T-cell (primary cell): ENCODE data around the gene GAS1. TPM values are rescaled to one million over a fixed set of nuclear protein-coding genes. Genes with fewer than 3 reads are reported as not detected.

ENCODE experiments used
- ATAC-seq, 4 experiments: fragments of 200-7000 bp in 3 of 4; fragments of 150-1000 bp in 1 of 4; cut with Tn5 transposase; replicated peaks in 1 of 4; 1 replicate in 3 of 4; 2 replicates in 1 of 4; pipeline ENCODE4 v1.10.0; 2021; ENCODE audit warnings: moderate library complexity in 3 of 4, mild to moderate bottlenecking in 2 of 4, moderate number of reproducible peaks in 1 of 4
- CTCF ChIA-PET, 2 donors: fragments of 300-600 bp; sonication (Branson Sonifier 250); formaldehyde crosslinking; loops; one replicate each; lab custom pipeline; 2022; ENCODE audit warnings: antibody characterized with exemption in 2 of 2; lab: Charles Lee
- POLR2A ChIA-PET, 2 donors: fragments of 300-600 bp; sonication (Branson Sonifier 250); formaldehyde crosslinking; loops; one replicate each; lab custom pipeline; 2022; ENCODE audit warnings: antibody characterized with exemption in 2 of 2; lab: Charles Lee
- DNase-seq, 35 experiments: peaks; one replicate each; pipeline versions ENCODE4 v3.0.0 to v3.0.0-alpha.2; 2013 to 2023
- H3K27ac ChIP-seq: one replicate; pipeline ENCODE4 v1.5.1; 2013; ENCODE audit warnings: low read length
- H3K27me3 ChIP-seq, 2 experiments: replicated peaks in 1 of 2; 1 replicate in 1 of 2; 2 replicates in 1 of 2; pipeline versions ENCODE4 v1.6.1 to v1.7.0; 2013; ENCODE audit warnings: low read length in 1 of 2, mixed read lengths in 1 of 2; ENCODE audit not compliant: control insufficient read depth in 2 of 2, insufficient read depth in 2 of 2; ENCODE audit errors: extremely low read depth in 1 of 2
- H3K36me3 ChIP-seq, 2 donors: 1 replicate in 1 of 2; 2 replicates in 1 of 2; pipeline versions ENCODE4 v1.6.1 to v1.7.0; 2013; ENCODE audit warnings: low read length in 1 of 2; ENCODE audit not compliant: control insufficient read depth in 2 of 2, insufficient read depth in 1 of 2; ENCODE audit errors: extremely low read depth in 1 of 2
- H3K4me1 ChIP-seq, 2 experiments: 1 replicate in 1 of 2; 2 replicates in 1 of 2; pipeline versions ENCODE4 v1.6.1 to v1.7.0; 2013; ENCODE audit warnings: low read length in 2 of 2, mixed read lengths in 1 of 2; ENCODE audit not compliant: insufficient read depth in 2 of 2, control insufficient read depth in 1 of 2; ENCODE audit errors: extremely low read depth in 1 of 2
- H3K4me3 ChIP-seq, 2 donors: 1 replicate in 1 of 2; 2 replicates in 1 of 2; pipeline versions ENCODE4 v1.5.1 to v1.7.0; 2013; ENCODE audit warnings: mild to moderate bottlenecking in 2 of 2, low read length in 1 of 2, moderate library complexity in 1 of 2; ENCODE audit not compliant: control insufficient read depth in 1 of 2; ENCODE audit errors: extremely low read depth in 1 of 2
- H3K9me3 ChIP-seq: 2 replicates; pipeline ENCODE4 v1.7.0; 2013
- H3K27ac Mint-ChIP-seq, 2 donors: one replicate each; pipeline ENCODE4 v1.8.0; 2020 to 2021; ENCODE audit warnings: mild to moderate bottlenecking in 2 of 2, mixed read lengths in 2 of 2
- H3K27me3 Mint-ChIP-seq, 2 donors: one replicate each; pipeline ENCODE4 v1.8.0; 2021 to 2022; ENCODE audit warnings: mixed read lengths in 2 of 2
- H3K36me3 Mint-ChIP-seq: one replicate; pipeline ENCODE4 v1.8.0; 2021; ENCODE audit warnings: mixed read lengths
- H3K4me1 Mint-ChIP-seq, 3 donors: one replicate each; pipeline ENCODE4 v1.8.0; 2020 to 2022; ENCODE audit warnings: mixed read lengths in 3 of 3, mild to moderate bottlenecking in 1 of 3
- H3K4me3 Mint-ChIP-seq, 3 donors: one replicate each; pipeline ENCODE4 v1.8.0; 2020 to 2022; ENCODE audit warnings: mild to moderate bottlenecking in 3 of 3, mixed read lengths in 3 of 3, moderate library complexity in 3 of 3
- H3K9me3 Mint-ChIP-seq, 3 donors: one replicate each; pipeline ENCODE4 v1.8.0; 2020 to 2022; ENCODE audit warnings: mixed read lengths in 3 of 3
- WGBS: methylation state at CpG from one replicate; pipeline ENCODE4 v1.1.5; 2013; ENCODE audit warnings: missing lambda C conversion rate; ENCODE audit not compliant: insufficient coverage; 5-methylcytosine and 5-hydroxymethylcytosine counted together
- total RNA-seq, 35 experiments: library from RNA in 6 of 35; stranded (reverse) in 6 of 35; fragments of 120-200 nt in 1 of 35; gene quantifications; one replicate each; pipeline versions ENCODE4 v1.2.1 to v1.2.4 and lab custom pipeline; 2013 to 2026

Gene GAS1
- total RNA-seq, 5 donors from 2014 or later (not counting 1 experiment from before 2014, with no cell fraction given) = 0.32 to 0.82 (median 0.75) TPM; not detected in 1

DNA sequence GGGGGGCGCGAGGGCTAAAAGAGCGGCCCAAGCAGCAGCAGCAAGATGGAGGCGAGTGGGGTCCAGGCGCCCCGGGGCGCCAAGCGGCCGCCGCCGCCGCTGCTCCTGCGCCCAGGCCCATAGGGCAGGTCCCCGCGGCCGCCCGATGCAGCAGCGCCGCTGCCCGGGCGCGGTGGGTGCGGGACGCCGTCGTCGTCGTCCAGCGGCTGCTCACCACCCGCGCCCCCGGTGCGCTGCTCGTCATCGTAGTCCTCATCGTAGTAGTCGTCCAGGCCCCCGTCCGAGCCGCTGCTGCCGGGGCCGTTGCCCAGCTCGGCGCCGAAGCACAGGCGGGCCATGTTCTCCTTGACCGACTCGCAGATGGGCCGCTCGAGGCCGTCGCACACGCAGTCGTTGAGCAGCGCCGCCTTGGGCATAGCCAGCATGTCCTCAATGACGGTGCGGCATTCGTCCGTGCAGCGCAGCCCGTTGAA lies 1.5 kb downstream of the GAS1 start:
- Histone ChIP-seq H3K4me1 (peaks cover 6 to 21% of the 10 kb centered on the region in 2 experiments), H3K4me3 (peak overlapping the region; percentile 50 to 81), H3K36me3 (no peaks in the 10 kb centered on the region), H3K9me3 (no peaks in the 10 kb centered on the region), H3K27me3 (peaks cover 11 to 18% of the 10 kb centered on the region in 2 experiments), H3K27ac (no peak overlapping the region)
- ChIA-PET POLR2A (interaction anchor here in 1 of 2 donors (0.7 kb wide), 1 partner anchor 124 kb away, joined by 3 read pairs; no protein-coding TSS in a partner anchor), CTCF (no interaction called here)
- Mint-ChIP-seq H3K4me3 (peak overlapping the region; percentile 66 to 83 (median 79)), H3K27ac (no peak overlapping the region), H3K4me1 (peaks cover 16 to 26% (median 24%) of the 10 kb centered on the region in 3 donors), H3K36me3 (no peaks in the 10 kb centered on the region), H3K9me3 (no peaks in the 10 kb centered on the region), H3K27me3 (peaks cover 36 to 43% of the 10 kb centered on the region in 2 donors)
- peak in 5 of 35 experiments; percentile 1 to 8 (median 3) for DNase-seq
- ATAC-seq = peak in 2 of 4 experiments; percentile 4 to 20
- WGBS = 3% methylated on average over 62 of the region's 62 CpGs

GRCh38 chr9:86944796-86945727 lies 2.2 kb downstream of the GAS1 start:
- DNase-seq = peak in 2 of 35 experiments; percentile 2 to 3
- no peak for ATAC-seq
- Mint-ChIP-seq H3K4me3 (peak overlapping the region; percentile 65 to 83 (median 75)), H3K36me3 (no peaks in the 10 kb centered on the region), H3K27ac (no peak overlapping the region), H3K27me3 (peaks cover 37 to 44% of the 10 kb centered on the region in 2 donors), H3K4me1 (peaks cover 16 to 26% (median 24%) of the 10 kb centered on the region in 3 donors), H3K9me3 (no peaks in the 10 kb centered on the region)
- H3K27me3 ChIP-seq = peaks cover 10 to 18% of the 10 kb centered on the region in 2 experiments
- 21% methylated on average over 16 of the region's 27 CpGs for WGBS
- no peaks in the 10 kb centered on the region for H3K36me3 ChIP-seq
- POLR2A ChIA-PET = no interaction called here
- H3K4me3 ChIP-seq = peak overlapping the region; percentile 11 to 81
- no peaks in the 10 kb centered on the region for H3K9me3 ChIP-seq
- CTCF ChIA-PET = no interaction called here
- H3K4me1 ChIP-seq = peaks cover 6 to 21% of the 10 kb centered on the region in 2 experiments
- no peak overlapping the region for H3K27ac ChIP-seq

GRCh38 chr9:86943201-86944113 lies 3.8 kb downstream of the GAS1 start:
- Histone ChIP-seq H3K27ac (no peak overlapping the region), H3K27me3 (peaks cover 10 to 21% of the 10 kb centered on the region in 2 experiments), H3K36me3 (no peaks in the 10 kb centered on the region), H3K4me1 (peaks cover 3 to 15% of the 10 kb centered on the region in 2 experiments), H3K4me3 (no peak overlapping the region), H3K9me3 (no peaks in the 10 kb centered on the region)
- WGBS = no CpG with 5 or more reads among the region's 12 CpGs
- Mint-ChIP-seq H3K36me3 (no peaks in the 10 kb centered on the region), H3K9me3 (no peaks in the 10 kb centered on the region), H3K27ac (no peak overlapping the region), H3K27me3 (peaks cover 52 to 57% of the 10 kb centered on the region in 2 donors), H3K4me3 (no peak overlapping the region), H3K4me1 (peaks cover 9 to 14% (median 12%) of the 10 kb centered on the region in 3 donors)
- no peak for DNase-seq
- no peak for ATAC-seq
- ChIA-PET CTCF (interaction anchor here in 1 of 2 donors (0.6 kb wide), 1 partner anchor 10 kb away, joined by 4 read pairs; no protein-coding TSS in a partner anchor), POLR2A (no interaction called here)

- H3K4me3 Mint-ChIP-seq = no peak overlapping the region
- no peaks in the 10 kb centered on the region for H3K36me3 Mint-ChIP-seq
- WGBS = 63% methylated on average over 4 of the region's 10 CpGs
- H3K4me1 Mint-ChIP-seq = peaks cover 7 to 10% (median 8%) of the 10 kb centered on the region in 3 donors
- ATAC-seq (no peak), DNase-seq (no peak)
- H3K27ac ChIP-seq = no peak overlapping the region
- no peak overlapping the region for H3K4me3 ChIP-seq
- H3K27me3 Mint-ChIP-seq = peaks cover 55 to 61% of the 10 kb centered on the region in 2 donors
- CTCF ChIA-PET = no interaction called here
- H3K36me3 ChIP-seq = no peaks in the 10 kb centered on the region
- no peaks in the 10 kb centered on the region for H3K9me3 ChIP-seq
- no peaks in the 10 kb centered on the region for H3K9me3 Mint-ChIP-seq
- H3K27me3 ChIP-seq = peaks cover 12 to 21% of the 10 kb centered on the region in 2 experiments
- POLR2A ChIA-PET = no interaction called here
- H3K4me1 ChIP-seq = peaks cover 3 to 8% of the 10 kb centered on the region in 2 experiments
- no peak overlapping the region for H3K27ac Mint-ChIP-seq
These were observed 4.8 kb downstream of the GAS1 start for GRCh38 chr9:86942281-86943200.

DNA sequence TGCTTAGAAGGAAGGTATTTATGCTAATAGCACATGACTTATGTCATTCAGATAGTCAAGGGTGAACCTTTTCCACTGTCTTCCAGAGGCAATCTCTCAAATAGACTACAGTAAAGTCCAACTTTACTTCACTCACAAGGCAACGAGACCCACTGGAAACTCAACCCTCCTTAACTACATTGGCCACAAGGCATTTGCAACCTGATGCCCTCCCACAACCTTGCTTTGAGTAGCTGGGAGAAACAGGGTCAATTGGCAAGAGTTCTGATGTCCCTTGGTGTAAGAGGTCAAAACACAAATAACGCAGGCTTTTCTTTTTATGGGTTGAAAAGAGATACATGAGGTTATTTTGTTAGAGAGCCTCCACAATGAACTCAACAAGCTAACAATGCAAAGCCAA lies 6.1 kb downstream of the GAS1 start:
- no peak overlapping the region for H3K4me3 ChIP-seq
- no peaks in the 10 kb centered on the region for H3K9me3 ChIP-seq
- H3K4me1 ChIP-seq = peaks cover 3 to 8% of the 10 kb centered on the region in 2 experiments
- DNase-seq (no peak), ATAC-seq (no peak)
- Mint-ChIP-seq H3K9me3 (no peaks in the 10 kb centered on the region), H3K4me1 (peaks cover 7 to 10% (median 8%) of the 10 kb centered on the region in 3 donors), H3K4me3 (no peak overlapping the region), H3K36me3 (no peaks in the 10 kb centered on the region), H3K27ac (no peak overlapping the region), H3K27me3 (peaks cover 55 to 62% of the 10 kb centered on the region in 2 donors)
- no peak overlapping the region for H3K27ac ChIP-seq
- H3K27me3 ChIP-seq = peaks cover 12 to 21% of the 10 kb centered on the region in 2 experiments
- no peaks in the 10 kb centered on the region for H3K36me3 ChIP-seq
- POLR2A ChIA-PET = no interaction called here
- CTCF ChIA-PET = no interaction called here
- WGBS = no CpG with 5 or more reads among the region's 2 CpGs
